ENCODE data around the gene FBLN1. TPM values are rescaled to one million over a fixed set of nuclear protein-coding genes. Genes with fewer than 3 reads are reported as not detected.
"Not testable (repeated sequence)": the region's sequence is repeated elsewhere in the genome, so short reads cannot be mapped to it uniquely, and the experiment has no call there.

Gene FBLN1
- total RNA-seq, 6 experiments from 2014 or later: 199 to 346 (median 326) TPM

DNA sequence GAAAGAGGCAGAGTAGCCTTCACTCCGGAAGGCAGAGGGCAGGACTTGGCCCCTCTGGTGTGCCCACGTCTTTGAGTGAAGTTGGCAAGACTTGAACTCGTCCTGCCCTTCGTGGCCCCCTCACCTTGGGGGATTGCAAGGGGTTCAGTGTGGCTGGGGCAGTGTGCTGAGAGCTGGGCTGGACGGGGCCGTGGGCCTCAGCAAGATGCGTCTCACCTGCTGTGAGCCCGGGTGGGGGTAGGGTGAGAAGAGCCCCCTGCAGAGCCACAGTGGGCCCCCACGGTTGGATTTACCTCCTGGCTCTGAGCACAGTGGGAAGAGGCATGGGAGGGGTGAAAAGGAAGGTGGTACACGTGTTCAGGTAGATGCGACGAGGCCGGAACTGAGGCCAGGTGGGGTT lies 87.6 kb downstream of the FBLN1 start:
- no peak for DNase-seq
- H3K4me1 Mint-ChIP-seq (ENCODE audit: low read depth): peaks cover 22% of the 10 kb centered on the region
- H3K27ac Mint-ChIP-seq: no peak overlapping the region
- H3K27me3 Mint-ChIP-seq (ENCODE audit: insufficient read depth): peaks cover 4% of the 10 kb centered on the region
- H3K4me3 Mint-ChIP-seq: no peak overlapping the region
- no peaks in the 10 kb centered on the region for H3K9me3 Mint-ChIP-seq
- TF ChIP-seq, protein P1, sequence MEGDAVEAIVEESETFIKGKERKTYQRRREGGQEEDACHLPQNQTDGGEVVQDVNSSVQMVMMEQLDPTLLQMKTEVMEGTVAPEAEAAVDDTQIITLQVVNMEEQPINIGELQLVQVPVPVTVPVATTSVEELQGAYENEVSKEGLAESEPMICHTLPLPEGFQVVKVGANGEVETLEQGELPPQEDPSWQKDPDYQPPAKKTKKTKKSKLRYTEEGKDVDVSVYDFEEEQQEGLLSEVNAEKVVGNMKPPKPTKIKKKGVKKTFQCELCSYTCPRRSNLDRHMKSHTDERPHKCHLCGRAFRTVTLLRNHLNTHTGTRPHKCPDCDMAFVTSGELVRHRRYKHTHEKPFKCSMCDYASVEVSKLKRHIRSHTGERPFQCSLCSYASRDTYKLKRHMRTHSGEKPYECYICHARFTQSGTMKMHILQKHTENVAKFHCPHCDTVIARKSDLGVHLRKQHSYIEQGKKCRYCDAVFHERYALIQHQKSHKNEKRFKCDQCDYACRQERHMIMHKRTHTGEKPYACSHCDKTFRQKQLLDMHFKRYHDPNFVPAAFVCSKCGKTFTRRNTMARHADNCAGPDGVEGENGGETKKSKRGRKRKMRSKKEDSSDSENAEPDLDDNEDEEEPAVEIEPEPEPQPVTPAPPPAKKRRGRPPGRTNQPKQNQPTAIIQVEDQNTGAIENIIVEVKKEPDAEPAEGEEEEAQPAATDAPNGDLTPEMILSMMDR (IDR thresholded peaks at IDR 0.05): no peak
- peaks cover 28% of the 10 kb centered on the region for H3K36me3 Mint-ChIP-seq (ENCODE audit: low read depth)

DNA sequence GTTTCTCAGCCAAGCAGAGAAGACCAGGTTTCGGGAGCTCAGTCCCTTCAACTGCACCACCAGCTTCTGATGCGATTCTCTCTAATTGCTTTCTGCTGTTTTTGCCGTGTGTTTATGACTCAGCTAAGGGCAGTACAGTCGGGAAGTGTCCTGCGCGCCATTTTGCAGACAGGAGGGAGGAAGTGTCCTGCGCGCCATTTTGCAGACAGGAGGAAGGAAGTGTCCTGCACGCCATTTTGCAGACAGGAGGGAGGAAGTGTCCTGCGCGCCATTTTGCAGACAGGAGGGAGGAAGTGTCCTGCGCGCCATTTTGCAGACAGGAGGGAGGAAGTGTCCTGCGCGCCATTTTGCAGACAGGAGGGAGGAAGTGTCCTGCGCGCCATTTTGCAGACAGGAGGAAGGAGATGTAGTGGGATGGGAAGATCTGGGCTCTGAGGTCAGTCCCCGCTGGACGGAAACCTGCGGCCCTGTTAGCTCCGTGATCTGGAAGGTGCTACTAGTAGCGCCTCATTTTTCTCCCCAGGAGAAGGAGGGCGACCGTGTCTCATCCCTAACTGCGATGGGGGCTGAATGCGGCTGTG lies 89.0 kb downstream of the FBLN1 start:
- not testable (repeated sequence) for H3K4me3 Mint-ChIP-seq; H3K9me3 Mint-ChIP-seq; DNase-seq; H3K27me3 Mint-ChIP-seq (ENCODE audit: insufficient read depth); H3K27ac Mint-ChIP-seq
- peaks cover 33% of the 10 kb centered on the region for H3K36me3 Mint-ChIP-seq (ENCODE audit: low read depth)
- peaks cover 17% of the 10 kb centered on the region for H3K4me1 Mint-ChIP-seq (ENCODE audit: low read depth)

DNA sequence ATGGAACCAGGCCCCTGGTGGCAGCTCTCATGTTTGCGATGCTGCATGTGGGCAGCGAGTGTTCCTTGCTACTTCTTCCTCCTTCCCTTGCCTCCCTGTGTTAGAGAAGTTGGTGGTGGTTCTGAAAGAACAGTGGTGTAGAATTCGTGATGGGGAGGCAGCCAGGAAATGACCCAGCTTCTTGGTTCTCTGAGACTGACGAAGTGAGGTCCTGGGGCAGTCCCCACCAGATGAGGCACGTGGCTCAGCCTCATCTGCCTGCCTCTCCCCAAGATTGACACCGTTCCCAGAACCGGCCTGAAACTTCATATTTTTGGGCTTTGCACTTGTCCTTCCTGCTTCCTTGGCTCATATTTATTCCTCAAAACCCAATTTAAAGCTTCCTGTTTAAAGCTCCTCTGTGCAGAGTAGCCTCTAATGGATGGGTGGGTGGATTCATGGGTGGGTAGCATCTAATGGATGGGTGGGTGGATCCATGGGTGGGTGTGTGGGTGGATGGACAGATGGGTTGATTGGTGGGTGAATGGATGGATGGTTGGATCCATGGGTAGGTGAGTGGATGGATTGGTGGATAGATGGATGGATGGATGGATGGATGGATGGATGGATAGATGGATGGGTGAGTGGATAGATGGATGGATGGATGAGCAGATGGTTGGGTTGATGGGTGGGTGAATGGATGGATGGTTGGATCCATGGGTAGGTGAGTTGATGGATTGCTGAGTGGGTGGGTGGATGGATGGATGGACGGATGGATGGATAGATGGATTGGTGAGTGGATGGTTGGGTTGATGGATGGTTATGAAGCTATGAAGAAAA lies 91.6 kb downstream of the FBLN1 start:
- H3K4me1 Mint-ChIP-seq (ENCODE audit: low read depth): no peaks in the 10 kb centered on the region
- no peak overlapping the region for H3K4me3 Mint-ChIP-seq
- peaks cover 29% of the 10 kb centered on the region for H3K36me3 Mint-ChIP-seq (ENCODE audit: low read depth)
- DNase-seq: no peak
- no peak overlapping the region for H3K27ac Mint-ChIP-seq
- H3K9me3 Mint-ChIP-seq: peaks cover 3% of the 10 kb centered on the region; the same call in 1 of the 2 replicates
- peaks cover 5% of the 10 kb centered on the region for H3K27me3 Mint-ChIP-seq (ENCODE audit: insufficient read depth)
- TF ChIP-seq, protein P1 (IDR thresholded peaks at IDR 0.05): no peak

DNA sequence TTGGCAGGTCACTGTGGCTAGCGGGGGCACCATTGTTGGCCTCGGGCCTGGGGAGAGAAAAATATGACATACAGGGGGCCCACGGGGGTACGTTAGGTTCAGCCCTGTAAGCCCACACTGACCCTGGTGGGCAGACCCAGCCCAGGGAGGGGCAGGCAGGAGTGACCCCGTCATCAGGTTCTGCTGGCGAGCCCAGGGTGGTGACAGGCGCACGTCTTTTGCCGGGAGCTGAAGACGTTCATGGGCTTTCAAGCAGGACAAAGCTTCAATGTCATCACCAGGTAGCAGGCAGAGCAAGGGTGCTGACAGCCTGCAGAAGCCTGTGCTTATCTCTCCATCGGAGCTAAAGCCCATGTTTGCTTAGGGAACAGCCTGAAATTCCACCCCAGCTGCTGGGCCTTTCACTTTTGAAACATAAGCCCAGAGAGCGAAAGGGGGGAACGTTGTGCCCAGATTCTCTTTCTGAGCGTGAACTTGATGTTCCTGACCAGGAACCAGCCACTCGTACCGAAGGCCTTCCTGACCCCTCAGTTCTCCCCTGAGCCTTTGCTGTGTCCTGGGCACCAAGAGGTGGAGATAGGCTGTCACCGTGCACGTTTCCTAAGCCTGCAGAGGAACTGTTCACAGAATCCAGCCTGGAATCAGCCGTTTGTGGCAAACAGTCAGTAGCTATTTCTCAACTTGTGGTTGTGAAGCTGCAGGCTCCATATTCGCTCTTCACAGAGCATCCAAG lies 94.9 kb downstream of the FBLN1 start:
- Mint-ChIP-seq H3K27ac (no peak overlapping the region), H3K36me3 (ENCODE audit: low read depth) (peaks cover 30% of the 10 kb centered on the region), H3K27me3 (ENCODE audit: insufficient read depth) (peaks cover 7% of the 10 kb centered on the region), H3K9me3 (peaks cover 3% of the 10 kb centered on the region; the same call in 1 of the 2 replicates), H3K4me3 (no peak overlapping the region), H3K4me1 (ENCODE audit: low read depth) (peaks cover 6% of the 10 kb centered on the region; the same call in 1 of the 2 replicates)
- TF ChIP-seq, protein P1 (IDR thresholded peaks at IDR 0.05): no peak
- no peak for DNase-seq

DNA sequence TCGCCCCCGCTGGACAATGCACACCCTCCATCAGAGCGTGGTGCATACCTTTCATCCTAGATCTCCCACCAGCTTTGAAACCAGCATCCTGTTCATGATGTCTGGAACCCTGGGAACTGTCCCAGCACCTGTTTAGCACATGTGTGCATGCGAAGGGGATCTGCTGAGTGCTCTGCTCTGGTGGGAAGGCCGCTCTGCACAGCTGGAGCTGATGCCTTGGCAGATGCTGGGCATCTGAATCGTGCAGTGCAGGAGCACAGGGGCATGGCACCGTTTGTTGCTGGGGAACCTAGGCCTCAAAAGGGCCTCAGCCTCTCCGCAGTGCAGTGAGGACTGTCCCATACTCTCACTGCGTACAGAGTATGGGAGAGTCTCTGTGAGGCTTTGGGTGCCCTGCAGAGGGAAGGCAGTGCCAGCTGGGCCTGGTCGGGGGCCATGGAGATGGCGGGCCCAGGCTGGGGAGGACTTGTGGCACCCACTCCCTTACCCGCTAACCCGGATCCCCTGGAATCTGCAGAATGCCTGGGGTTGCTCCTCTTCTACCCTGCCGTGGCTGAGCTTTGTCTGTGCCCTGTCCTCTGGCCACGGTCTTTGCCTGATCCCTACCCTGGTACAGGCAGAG lies 96.0 kb downstream of the FBLN1 start:
- Mint-ChIP-seq H3K27me3 (ENCODE audit: insufficient read depth) (peaks cover 8% of the 10 kb centered on the region), H3K9me3 (peaks cover 3% of the 10 kb centered on the region; the same call in 1 of the 2 replicates), H3K4me1 (ENCODE audit: low read depth) (peaks cover 16% of the 10 kb centered on the region), H3K36me3 (ENCODE audit: low read depth) (peaks cover 28% of the 10 kb centered on the region), H3K4me3 (no peak overlapping the region), H3K27ac (peak overlapping the region; percentile 10; the same call in 1 of the 2 replicates)
- DNase-seq: no peak
- TF ChIP-seq, protein P1 (IDR thresholded peaks at IDR 0.05): no peak
